ENCODE results near the gene ZNF622.
"Not testable (repeated sequence)": the region's sequence is repeated elsewhere in the genome, so short reads cannot be mapped to it uniquely, and the experiment has no call there.

Gene ZNF622

DNA sequence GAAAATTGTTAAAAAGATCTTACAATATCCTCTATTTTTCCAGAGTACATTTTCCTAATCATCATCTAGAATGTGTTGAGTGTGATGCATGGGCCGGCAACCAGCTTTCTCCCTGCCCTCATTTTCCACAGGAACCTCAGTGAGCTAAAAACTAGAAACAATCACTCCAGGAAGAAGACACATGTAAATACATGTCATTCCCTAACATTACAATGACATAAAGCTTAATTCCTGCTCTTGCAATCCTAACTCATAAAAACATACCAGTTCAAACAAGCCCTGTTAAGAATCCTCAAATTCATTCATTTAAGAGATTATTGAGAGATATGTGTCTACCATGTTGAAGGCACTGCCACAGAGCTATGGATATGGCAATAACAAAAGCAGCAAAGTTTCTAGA is 18.5 kb upstream of the ZNF622 start:
- no peak overlapping the region for H3K4me3 Mint-ChIP-seq
- H3K27ac Mint-ChIP-seq = no peak overlapping the region
- H3K9me3 Mint-ChIP-seq = no peaks in the 10 kb centered on the region
- peaks cover 5% of the 10 kb centered on the region for H3K4me1 Mint-ChIP-seq
- peaks cover 4% of the 10 kb centered on the region for H3K36me3 Mint-ChIP-seq (ENCODE audit: low read depth)
- TF ChIP-seq, protein P1, sequence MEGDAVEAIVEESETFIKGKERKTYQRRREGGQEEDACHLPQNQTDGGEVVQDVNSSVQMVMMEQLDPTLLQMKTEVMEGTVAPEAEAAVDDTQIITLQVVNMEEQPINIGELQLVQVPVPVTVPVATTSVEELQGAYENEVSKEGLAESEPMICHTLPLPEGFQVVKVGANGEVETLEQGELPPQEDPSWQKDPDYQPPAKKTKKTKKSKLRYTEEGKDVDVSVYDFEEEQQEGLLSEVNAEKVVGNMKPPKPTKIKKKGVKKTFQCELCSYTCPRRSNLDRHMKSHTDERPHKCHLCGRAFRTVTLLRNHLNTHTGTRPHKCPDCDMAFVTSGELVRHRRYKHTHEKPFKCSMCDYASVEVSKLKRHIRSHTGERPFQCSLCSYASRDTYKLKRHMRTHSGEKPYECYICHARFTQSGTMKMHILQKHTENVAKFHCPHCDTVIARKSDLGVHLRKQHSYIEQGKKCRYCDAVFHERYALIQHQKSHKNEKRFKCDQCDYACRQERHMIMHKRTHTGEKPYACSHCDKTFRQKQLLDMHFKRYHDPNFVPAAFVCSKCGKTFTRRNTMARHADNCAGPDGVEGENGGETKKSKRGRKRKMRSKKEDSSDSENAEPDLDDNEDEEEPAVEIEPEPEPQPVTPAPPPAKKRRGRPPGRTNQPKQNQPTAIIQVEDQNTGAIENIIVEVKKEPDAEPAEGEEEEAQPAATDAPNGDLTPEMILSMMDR (IDR thresholded peaks at IDR 0.05; ENCODE audit: unreplicated experiment in 3 of 3) = no peak
- no peaks in the 10 kb centered on the region for H3K27me3 Mint-ChIP-seq (ENCODE audit: low read depth)

- no peaks in the 10 kb centered on the region for H3K9me3 Mint-ChIP-seq
- TF ChIP-seq, protein P1 (IDR thresholded peaks at IDR 0.05; ENCODE audit: unreplicated experiment in 3 of 3) = no peak
- H3K27ac Mint-ChIP-seq = no peak overlapping the region
- no peaks in the 10 kb centered on the region for H3K27me3 Mint-ChIP-seq (ENCODE audit: low read depth)
- no peak overlapping the region for H3K4me3 Mint-ChIP-seq
- H3K4me1 Mint-ChIP-seq = peaks cover 5% of the 10 kb centered on the region
- H3K36me3 Mint-ChIP-seq (ENCODE audit: low read depth) = peaks cover 4% of the 10 kb centered on the region
Measured at GRCh38 chr5:16483361-16483760, 17.8 kb upstream of the ZNF622 start.

DNA sequence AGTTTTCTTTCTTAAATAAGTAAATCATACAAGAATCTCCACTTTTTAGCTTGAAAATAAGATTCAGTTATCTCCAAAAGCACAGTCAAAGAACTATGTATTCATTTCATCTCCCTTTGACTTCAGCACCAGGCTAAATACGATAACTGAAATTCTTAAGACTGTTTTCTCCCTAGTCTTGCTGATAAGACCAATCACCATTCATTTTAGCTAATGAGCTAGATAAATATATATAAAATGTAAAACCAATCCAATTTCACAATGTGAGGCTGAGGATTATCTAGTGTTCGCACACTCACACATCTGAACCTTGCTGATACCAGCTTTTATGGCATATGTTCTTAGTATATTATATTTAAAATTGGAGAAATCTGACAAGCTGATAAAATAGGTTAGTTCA is 17.3 kb upstream of the ZNF622 start:
- H3K27me3 Mint-ChIP-seq (ENCODE audit: low read depth) = no peaks in the 10 kb centered on the region
- peaks cover 4% of the 10 kb centered on the region for H3K36me3 Mint-ChIP-seq (ENCODE audit: low read depth)
- no peak overlapping the region for H3K4me3 Mint-ChIP-seq
- H3K27ac Mint-ChIP-seq = no peak overlapping the region
- H3K4me1 Mint-ChIP-seq = peaks cover 5% of the 10 kb centered on the region
- H3K9me3 Mint-ChIP-seq = no peaks in the 10 kb centered on the region
- TF ChIP-seq, protein P1 (IDR thresholded peaks at IDR 0.05; ENCODE audit: unreplicated experiment in 3 of 3) = no peak

GRCh38 chr5:16480821-16481538 is 15.4 kb upstream of the ZNF622 start:
- no peaks in the 10 kb centered on the region for H3K9me3 Mint-ChIP-seq
- no peaks in the 10 kb centered on the region for H3K27me3 Mint-ChIP-seq (ENCODE audit: low read depth)
- H3K27ac Mint-ChIP-seq = no peak overlapping the region
- TF ChIP-seq, protein P1 (IDR thresholded peaks at IDR 0.05; ENCODE audit: unreplicated experiment in 3 of 3) = no peak
- peaks cover 8% of the 10 kb centered on the region for H3K36me3 Mint-ChIP-seq (ENCODE audit: low read depth)
- no peak overlapping the region for H3K4me3 Mint-ChIP-seq
- peaks cover 5% of the 10 kb centered on the region for H3K4me1 Mint-ChIP-seq

DNA sequence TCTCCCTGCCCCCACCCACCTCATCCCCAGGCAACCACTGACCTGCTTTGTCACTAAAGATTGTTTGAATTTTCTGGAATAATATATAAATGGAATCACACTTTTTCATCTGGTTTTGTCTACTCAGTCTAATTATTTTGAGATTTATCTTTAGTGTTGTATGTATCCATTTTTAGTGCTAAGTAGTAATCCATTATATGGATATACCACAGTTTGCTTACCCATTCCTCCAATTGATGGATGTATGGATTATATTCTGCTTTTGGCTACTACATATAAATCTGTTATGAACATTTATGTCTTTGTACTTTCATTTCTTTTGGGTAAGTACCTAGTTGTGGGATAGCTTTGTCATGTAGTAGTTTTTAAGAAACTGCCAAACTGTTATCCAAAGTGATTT is 14.5 kb upstream of the ZNF622 start:
- Mint-ChIP-seq H3K27me3 (ENCODE audit: low read depth) (no peaks in the 10 kb centered on the region), H3K4me3 (no peak overlapping the region), H3K27ac (no peak overlapping the region), H3K9me3 (no peaks in the 10 kb centered on the region), H3K36me3 (ENCODE audit: low read depth) (peaks cover 8% of the 10 kb centered on the region), H3K4me1 (peaks cover 5% of the 10 kb centered on the region)
- TF ChIP-seq, protein P1 (IDR thresholded peaks at IDR 0.05; ENCODE audit: unreplicated experiment in 3 of 3) = no peak

DNA sequence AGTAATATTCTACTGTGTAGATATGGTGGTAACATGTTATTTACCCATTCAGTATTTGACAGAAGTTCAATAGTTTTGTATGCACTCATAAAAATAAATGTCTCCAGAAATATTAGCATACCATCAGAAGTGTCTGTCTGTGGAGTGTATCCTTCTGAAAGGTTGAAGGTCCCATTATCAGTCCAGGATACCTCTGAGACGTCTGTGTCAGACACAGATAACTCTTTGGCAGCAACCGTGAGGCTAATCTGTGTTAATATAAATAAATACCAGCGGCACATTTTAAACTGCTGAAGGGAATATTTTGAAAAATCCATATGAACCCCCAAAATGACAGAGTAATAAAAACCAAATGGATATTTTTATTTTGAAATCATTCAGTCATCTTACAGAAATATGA is 11.9 kb upstream of the ZNF622 start:
- Mint-ChIP-seq H3K27me3 (ENCODE audit: low read depth) (no peaks in the 10 kb centered on the region), H3K4me1 (peaks cover 5% of the 10 kb centered on the region), H3K36me3 (ENCODE audit: low read depth) (peaks cover 8% of the 10 kb centered on the region), H3K27ac (no peak overlapping the region), H3K4me3 (no peak overlapping the region), H3K9me3 (no peaks in the 10 kb centered on the region)
- TF ChIP-seq, protein P1 (IDR thresholded peaks at IDR 0.05; ENCODE audit: unreplicated experiment in 3 of 3) = no peak

DNA sequence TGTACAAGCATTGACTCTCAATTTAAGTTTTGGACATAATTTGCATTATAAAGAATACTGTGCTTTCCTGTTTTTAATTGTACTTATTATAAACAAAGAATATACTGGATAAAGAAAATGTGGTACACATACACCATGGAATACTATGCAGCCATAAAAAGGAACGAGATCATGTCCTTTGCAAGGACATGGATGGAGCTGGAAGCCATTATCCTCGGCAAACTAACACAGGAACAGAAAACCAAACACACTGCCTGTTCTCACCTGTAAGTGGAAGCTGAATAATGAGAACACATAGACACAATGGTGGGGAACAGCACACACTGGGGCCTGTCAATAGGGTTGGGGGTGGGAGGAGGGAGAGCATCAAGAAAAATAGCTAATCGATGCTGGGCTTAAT is 10.8 kb upstream of the ZNF622 start:
- not testable (repeated sequence) for H3K27me3 Mint-ChIP-seq (ENCODE audit: low read depth); H3K4me3 Mint-ChIP-seq; H3K4me1 Mint-ChIP-seq; H3K9me3 Mint-ChIP-seq; H3K27ac Mint-ChIP-seq; H3K36me3 Mint-ChIP-seq (ENCODE audit: low read depth)
